ENCODE measurements around the gene MYO1D. TPM values are rescaled to one million over a fixed set of nuclear protein-coding genes. Genes with fewer than 3 reads are reported as not detected.

Gene MYO1D
- total and polyA plus RNA-seq, 4 donors: 4.5 to 22.9 (median 13.3) TPM

- 85% methylated on average over 3 of the region's 3 CpGs for whole genome bisulfite sequencing
Measured at GRCh38 chr17:32673964-32674363, 203.0 kb downstream of the MYO1D start.

GRCh38 chr17:32672711-32673110 lies 204.2 kb downstream of the MYO1D start:
- no peak for DNase-seq (ENCODE audit: low spot score)
- Histone ChIP-seq H3K27me3 (ENCODE audit: control insufficient read depth in 4 of 4, insufficient read depth in 4 of 4, low read length in 3 of 4) (no peaks in the 10 kb centered on the region), H3K9ac (ENCODE audit: low read depth in 1 of 2, low read length in 2 of 2) (no peak overlapping the region), H3K9me3 (ENCODE audit: control insufficient read depth in 4 of 4, low read length in 3 of 4) (no peaks in the 10 kb centered on the region), H3K27ac (ENCODE audit: low read depth in 1 of 2, low read length in 2 of 2) (no peak overlapping the region), H3K36me3 (ENCODE audit: control insufficient read depth in 4 of 4, insufficient read depth in 3 of 4, low read depth in 1 of 4, low read length in 3 of 4) (no peaks in the 10 kb centered on the region), H3K4me1 (ENCODE audit: control insufficient read depth in 4 of 4, insufficient read depth in 4 of 4, low read length in 3 of 4) (peaks cover 0 to 2% (median 0%) of the 10 kb centered on the region in 4 donors), H3K4me3 (ENCODE audit: low read depth in 1 of 3, low read length in 3 of 3) (no peak overlapping the region)
- 66% methylated on average over 1 of the region's 1 CpG for WGBS
- TF ChIP-seq JUND (IDR thresholded peaks at IDR 0.05) (no peak), GABPA (IDR thresholded peaks at IDR 0.05 in 1 of 2, conservative IDR thresholded peaks at IDR 0.05 in 1 of 2) (no peak), ZBTB33 (IDR thresholded peaks at IDR 0.05) (no peak), FOXA1 (IDR thresholded peaks at IDR 0.05) (no peak), RXRA (IDR thresholded peaks at IDR 0.05) (no peak), YY1 (IDR thresholded peaks at IDR 0.05) (no peak), FOXA2 (IDR thresholded peaks at IDR 0.05) (no peak), NR2F2 (IDR thresholded peaks at IDR 0.05) (no peak), HNF4A (conservative IDR thresholded peaks at IDR 0.05) (no peak), HNF4G (IDR thresholded peaks at IDR 0.05) (no peak), SP1 (IDR thresholded peaks at IDR 0.05) (no peak), MAX (IDR thresholded peaks at IDR 0.05) (no peak), EGR1 (IDR thresholded peaks at IDR 0.05; ENCODE audit: low read depth in 2 of 2) (no peak), CTCF (IDR thresholded peaks at IDR 0.05; ENCODE audit: low read depth, low read length, missing input control) (no peak), RAD21 (IDR thresholded peaks at IDR 0.05) (no peak), TAF1 (conservative IDR thresholded peaks at IDR 0.05) (no peak), ATF3 (IDR thresholded peaks at IDR 0.05) (no peak)

More at GRCh38 chr17:32673964-32674363, 203.0 kb downstream of the MYO1D start:
- no peaks in the 10 kb centered on the region for H3K27me3 ChIP-seq (ENCODE audit: control insufficient read depth in 4 of 4, insufficient read depth in 4 of 4, low read length in 3 of 4)
- H3K4me3 ChIP-seq (ENCODE audit: low read depth in 1 of 3, low read length in 3 of 3): no peak overlapping the region
- TF ChIP-seq TAF1 (conservative IDR thresholded peaks at IDR 0.05) (no peak), GABPA (IDR thresholded peaks at IDR 0.05 in 1 of 2, conservative IDR thresholded peaks at IDR 0.05 in 1 of 2) (no peak), FOXA2 (IDR thresholded peaks at IDR 0.05) (no peak), SP1 (IDR thresholded peaks at IDR 0.05) (no peak), YY1 (IDR thresholded peaks at IDR 0.05) (no peak), RXRA (IDR thresholded peaks at IDR 0.05) (no peak), RAD21 (IDR thresholded peaks at IDR 0.05) (no peak), FOXA1 (IDR thresholded peaks at IDR 0.05) (no peak), HNF4G (IDR thresholded peaks at IDR 0.05) (no peak), HNF4A (conservative IDR thresholded peaks at IDR 0.05) (no peak), NR2F2 (IDR thresholded peaks at IDR 0.05) (no peak)
- no peaks in the 10 kb centered on the region for H3K9me3 ChIP-seq (ENCODE audit: control insufficient read depth in 4 of 4, low read length in 3 of 4)
- H3K27ac ChIP-seq (ENCODE audit: low read depth in 1 of 2, low read length in 2 of 2): no peak overlapping the region
- H3K9ac ChIP-seq (ENCODE audit: low read depth in 1 of 2, low read length in 2 of 2): no peak overlapping the region
- peaks cover 0 to 2% (median 0%) of the 10 kb centered on the region in 4 donors for H3K4me1 ChIP-seq (ENCODE audit: control insufficient read depth in 4 of 4, insufficient read depth in 4 of 4, low read length in 3 of 4)
- no peak for DNase-seq (ENCODE audit: low spot score)
- no peaks in the 10 kb centered on the region for H3K36me3 ChIP-seq (ENCODE audit: control insufficient read depth in 4 of 4, insufficient read depth in 3 of 4, low read depth in 1 of 4, low read length in 3 of 4)

All from liver (tissue), 9 donors.